OCI-LY7 (cell line): ENCODE results near the gene NPM3. TPM values are rescaled to one million over a fixed set of nuclear protein-coding genes. Genes with fewer than 3 reads are reported as not detected.
A peak's percentile ranks its signal among the peaks of the same experiment; 100 is the strongest.

Experiments used
- BruUV-seq: library from RNA; stranded (reverse); fragments of 400-500 nt; replicated peaks from 2 replicates; lab custom pipeline; 2021; lab: Mats Ljungman, UMichigan
- CTCF ChIA-PET: fragments of 300-600 bp; sonication (Branson Sonifier 250); formaldehyde crosslinking; loops from one replicate; lab custom pipeline; 2022; ENCODE audit warnings: antibody characterized with exemption; ENCODE audit not compliant: unreplicated experiment; lab: Charles Lee
- POLR2A ChIA-PET: fragments of 300-600 bp; sonication (Branson Sonifier 250); formaldehyde crosslinking; loops from one replicate; lab custom pipeline; 2022; ENCODE audit warnings: antibody characterized with exemption; lab: Charles Lee
- DNase-seq: peaks from one replicate; pipeline ENCODE4 v3.0.0-alpha.2; 2015; ENCODE audit warnings: low spot score
- H2AFZ ChIP-seq: fragments of 200-600 bp; sonication (generic), shearing (Covaris generic); 2 replicates; pipeline ENCODE4 v1.6.1; 2014; ENCODE audit warnings: mild to moderate bottlenecking, antibody characterized with exemption, low read length, moderate library complexity
- H3K27ac ChIP-seq: fragments of 200-600 bp; sonication (generic); 2 replicates; pipeline ENCODE4 v1.5.1; 2014; ENCODE audit warnings: mixed run types, low read depth, mild to moderate bottlenecking, moderate library complexity, low read length, inconsistent platforms; ENCODE audit not compliant: poor library complexity, severe bottlenecking
- H3K36me3 ChIP-seq: fragments of 200-600 bp; sonication (generic); 2 replicates; pipeline ENCODE4 v1.6.1; 2014; ENCODE audit warnings: mild to moderate bottlenecking, antibody characterized with exemption, low read length, moderate library complexity, mixed read lengths; ENCODE audit not compliant: insufficient read depth
- H3K4me1 ChIP-seq: fragments of 200-600 bp; sonication (generic); 2 replicates; pipeline ENCODE4 v1.5.1; 2014; ENCODE audit warnings: mild to moderate bottlenecking, low read length; ENCODE audit not compliant: insufficient read depth, poor library complexity, severe bottlenecking
- H3K4me2 ChIP-seq: fragments of 200-600 bp; sonication (generic); 2 replicates; pipeline ENCODE4 v1.6.1; 2014; ENCODE audit warnings: mild to moderate bottlenecking, low read length
- H3K4me3 ChIP-seq: fragments of 200-600 bp; sonication (generic); 2 replicates; pipeline ENCODE4 v1.5.1; 2014; ENCODE audit warnings: mild to moderate bottlenecking, low read depth, low read length; ENCODE audit not compliant: poor library complexity, severe bottlenecking
- H3K79me2 ChIP-seq: fragments of 200-600 bp; sonication (generic); 2 replicates; pipeline ENCODE4 v1.6.1; 2016; ENCODE audit warnings: low read depth, mild to moderate bottlenecking, low read length, moderate library complexity, mixed read lengths; ENCODE audit not compliant: insufficient read depth
- H3K9me2 ChIP-seq: fragments of 200-600 bp; sonication (generic); 2 replicates; pipeline ENCODE4 v1.6.1; 2016; ENCODE audit warnings: mild to moderate bottlenecking, low read length, mixed read lengths; ENCODE audit not compliant: insufficient read depth
- H3K9me3 ChIP-seq: fragments of 200-600 bp; sonication (generic); 2 replicates; pipeline ENCODE4 v1.6.1; 2014; ENCODE audit warnings: mild to moderate bottlenecking, mixed run types, low read length, mixed read lengths
- H4K20me1 ChIP-seq: fragments of 200-600 bp; sonication (generic); 2 replicates; pipeline ENCODE4 v1.6.1; 2014; ENCODE audit warnings: mild to moderate bottlenecking, antibody characterized with exemption, low read length, moderate library complexity, mixed read lengths; ENCODE audit not compliant: insufficient read depth
- CTCF ChIP-seq: fragments of 200-600 bp; sonication (generic); conservative IDR thresholded peaks from 2 replicates; pipeline ENCODE4 v1.5.1; 2014; ENCODE audit warnings: mild to moderate bottlenecking, antibody characterized with exemption, low read length, moderate library complexity, mixed read lengths
- EZH2phosphoT487 ChIP-seq: fragments of 200-600 bp; sonication (generic); IDR thresholded peaks from 2 replicates; pipeline ENCODE4 v1.6.1; 2018; ENCODE audit warnings: low read depth, borderline replicate concordance, mild to moderate bottlenecking, mixed run types, antibody characterized with exemption, low read length, moderate library complexity, mixed read lengths
- intact Hi-C: fragments of 100-400 bp; cut with micrococcal nuclease; formaldehyde crosslinking; loops from one replicate; pipeline ENCODE4 v1.10.0; 2022; ENCODE audit not compliant: unreplicated experiment
- total RNA-seq, 2 experiments: library from RNA; depleted of rRNA in 1 of 2; stranded (reverse); fragments of >200 nt in 1 of 2; shearing (Covaris generic) in 1 of 2; gene quantifications; 2 replicates each; pipeline ENCODE4 v1.2.3, GENCODE V29; 2014 to 2022

Gene NPM3
- total RNA-seq, 2 experiments from 2014 or later: 111 to 115 TPM

- no peaks in the 10 kb centered on the region for H3K4me1 ChIP-seq
- H3K27ac ChIP-seq: no peak overlapping the region
- CTCF ChIA-PET: no interaction called here
- no peaks in the 10 kb centered on the region for H3K79me2 ChIP-seq
- H3K9me3 ChIP-seq: no peaks in the 10 kb centered on the region
- intact Hi-C loops: no loop called here
- no peak overlapping the region for H3K4me2 ChIP-seq
- H3K36me3 ChIP-seq: no peaks in the 10 kb centered on the region
- no peak overlapping the region for H3K4me3 ChIP-seq
- no TSS peak for BruUV-seq
- no peak for DNase-seq
- H3K9me2 ChIP-seq: no peaks in the 10 kb centered on the region
- TF ChIP-seq EZH2phosphoT487 (no peak), CTCF (no peak)
- H2AFZ ChIP-seq: no peak overlapping the region
- H4K20me1 ChIP-seq: no peaks in the 10 kb centered on the region
- POLR2A ChIA-PET: interaction anchor here (1.2 kb wide), 1 partner anchor 14 kb away, joined by 3 read pairs; no protein-coding TSS in a partner anchor
These were observed 31.0 kb downstream of the NPM3 start for GRCh38 chr10:101752241-101752640.

- POLR2A ChIA-PET: no interaction called here
- no peaks in the 10 kb centered on the region for H4K20me1 ChIP-seq
- no peaks in the 10 kb centered on the region for H3K36me3 ChIP-seq
- TF ChIP-seq CTCF (peak; percentile 42), EZH2phosphoT487 (no peak)
- intact Hi-C loops: no loop called here
- H3K27ac ChIP-seq: no peak overlapping the region
- no peak overlapping the region for H3K4me2 ChIP-seq
- H3K4me1 ChIP-seq: no peaks in the 10 kb centered on the region
- no peak for DNase-seq
- no TSS peak for BruUV-seq
- H3K4me3 ChIP-seq: no peak overlapping the region
- no peak overlapping the region for H2AFZ ChIP-seq
- H3K9me2 ChIP-seq: no peaks in the 10 kb centered on the region
- CTCF ChIA-PET: no interaction called here
- H3K9me3 ChIP-seq: no peaks in the 10 kb centered on the region
- H3K79me2 ChIP-seq: no peaks in the 10 kb centered on the region
These were observed 33.9 kb downstream of the NPM3 start for GRCh38 chr10:101749047-101750016.

GRCh38 chr10:101748496-101748895, 34.8 kb downstream of the NPM3 start:
- BruUV-seq: no TSS peak
- intact Hi-C loops: no loop called here
- Histone ChIP-seq H3K27ac (no peak overlapping the region), H3K9me2 (no peaks in the 10 kb centered on the region), H2AFZ (no peak overlapping the region), H3K4me1 (no peaks in the 10 kb centered on the region), H3K9me3 (no peaks in the 10 kb centered on the region), H3K36me3 (no peaks in the 10 kb centered on the region), H3K4me3 (no peak overlapping the region), H3K79me2 (no peaks in the 10 kb centered on the region), H3K4me2 (no peak overlapping the region), H4K20me1 (no peaks in the 10 kb centered on the region)
- TF ChIP-seq EZH2phosphoT487: no peak
- DNase-seq: no peak
- CTCF ChIA-PET: no interaction called here
- POLR2A ChIA-PET: no interaction called here
